SIG-M5 (cell line): ENCODE results near the gene SLC25A21.
"Not testable (repeated sequence)": the region's sequence is repeated elsewhere in the genome, so short reads cannot be mapped to it uniquely, and the experiment has no call there.

Experiments used
- DNase-seq: peaks from one replicate; lab custom pipeline; 2025; lab: John Stamatoyannopoulos, UW

SLC25A21 gene

GRCh38 chr14:36863271-36863670 lies 309.1 kb downstream of the SLC25A21 start:
- no peak for DNase-seq

GRCh38 chr14:36862237-36862636 lies 310.2 kb downstream of the SLC25A21 start:
- DNase-seq = not testable (repeated sequence)

GRCh38 chr14:36860831-36861230 lies 311.6 kb downstream of the SLC25A21 start:
- no peak for DNase-seq

- DNase-seq = no peak
These were observed 313.3 kb downstream of the SLC25A21 start for GRCh38 chr14:36859119-36859518.

GRCh38 chr14:36857842-36858445 lies 314.5 kb downstream of the SLC25A21 start:
- no peak for DNase-seq

GRCh38 chr14:36857136-36857535 lies 315.3 kb downstream of the SLC25A21 start:
- no peak for DNase-seq

- DNase-seq = no peak
These were observed 316.1 kb downstream of the SLC25A21 start for GRCh38 chr14:36856095-36856878.

GRCh38 chr14:36855396-36855795 lies 317.0 kb downstream of the SLC25A21 start:
- DNase-seq = no peak

- DNase-seq = no peak
These were observed 319.3 kb downstream of the SLC25A21 start for GRCh38 chr14:36852981-36853691.

GRCh38 chr14:36848213-36848612 lies 324.2 kb downstream of the SLC25A21 start:
- DNase-seq = no peak

GRCh38 chr14:36847366-36847765 lies 325.0 kb downstream of the SLC25A21 start:
- no peak for DNase-seq

GRCh38 chr14:36845356-36846012 lies 326.9 kb downstream of the SLC25A21 start:
- no peak for DNase-seq

GRCh38 chr14:36844443-36845195 lies 327.8 kb downstream of the SLC25A21 start:
- DNase-seq = no peak

- DNase-seq = no peak
These were observed 329.0 kb downstream of the SLC25A21 start for GRCh38 chr14:36843410-36843809.

GRCh38 chr14:36835128-36835527 lies 337.3 kb downstream of the SLC25A21 start:
- no peak for DNase-seq

GRCh38 chr14:36834293-36834692 lies 338.1 kb downstream of the SLC25A21 start:
- no peak for DNase-seq

GRCh38 chr14:36829547-36829946 lies 342.9 kb downstream of the SLC25A21 start:
- DNase-seq = no peak

GRCh38 chr14:36827861-36828260 lies 344.5 kb downstream of the SLC25A21 start:
- no peak for DNase-seq

GRCh38 chr14:36826614-36827013 lies 345.8 kb downstream of the SLC25A21 start:
- no peak for DNase-seq

- no peak for DNase-seq
These were observed 347.6 kb downstream of the SLC25A21 start for GRCh38 chr14:36824854-36825253.

GRCh38 chr14:36823651-36824050 lies 348.8 kb downstream of the SLC25A21 start:
- DNase-seq = no peak

- no peak for DNase-seq
These were observed 349.7 kb downstream of the SLC25A21 start for GRCh38 chr14:36822685-36823084.
